Activated T-cell treated with anti-CD3 and anti-CD28 coated beads, Interleukin-2, amount 50 U/mL, for 48 hours (primary cell): ENCODE measurements around the gene UBTD2.
"Not testable (repeated sequence)": the region's sequence is repeated elsewhere in the genome, so short reads cannot be mapped to it uniquely, and the experiment has no call there.

Experiments used
- DNase-seq, 2 experiments: peaks; one replicate each; pipeline ENCODE4 v3.0.0-alpha.2; 2020

The UBTD2 gene

DNA sequence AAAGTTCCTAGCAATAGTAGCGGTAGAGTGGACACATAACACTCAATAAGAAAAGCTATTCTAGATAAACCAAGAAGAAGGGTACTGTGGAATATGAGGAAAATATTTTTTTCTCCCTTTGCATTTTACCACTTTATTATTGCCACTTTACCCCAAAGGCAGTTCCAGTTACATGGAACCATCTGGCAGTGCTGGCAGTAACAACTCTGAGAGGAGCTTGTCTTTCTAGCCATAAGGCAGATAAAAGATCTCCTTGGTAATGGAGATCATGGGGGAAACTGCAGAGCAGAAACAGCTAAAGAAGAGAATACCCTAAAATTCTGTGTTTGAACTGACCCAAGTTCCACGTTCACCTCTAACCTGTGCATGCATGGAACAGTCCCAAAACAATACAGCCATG is 38.5 kb downstream of the UBTD2 start:
- DNase-seq: no peak

DNA sequence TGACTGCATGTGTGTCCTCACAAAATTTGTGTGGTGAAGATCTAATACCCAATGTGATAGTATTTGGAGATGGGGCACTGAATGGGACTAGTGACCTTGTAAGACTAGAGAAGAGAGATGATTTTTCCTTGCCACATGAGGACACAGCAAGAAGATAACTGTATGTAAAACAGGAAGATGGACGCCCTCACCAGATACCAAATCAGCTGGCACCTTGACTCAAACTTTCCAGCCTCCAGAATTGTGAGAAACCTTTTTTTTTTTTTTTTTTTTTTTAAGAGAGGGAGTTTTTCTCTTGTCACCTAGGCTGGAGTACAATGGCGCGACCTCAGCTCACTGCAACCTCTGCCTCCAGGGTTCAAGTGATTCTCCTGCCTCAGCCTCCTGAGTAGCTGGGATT is 40.3 kb downstream of the UBTD2 start:
- no peak for DNase-seq

DNA sequence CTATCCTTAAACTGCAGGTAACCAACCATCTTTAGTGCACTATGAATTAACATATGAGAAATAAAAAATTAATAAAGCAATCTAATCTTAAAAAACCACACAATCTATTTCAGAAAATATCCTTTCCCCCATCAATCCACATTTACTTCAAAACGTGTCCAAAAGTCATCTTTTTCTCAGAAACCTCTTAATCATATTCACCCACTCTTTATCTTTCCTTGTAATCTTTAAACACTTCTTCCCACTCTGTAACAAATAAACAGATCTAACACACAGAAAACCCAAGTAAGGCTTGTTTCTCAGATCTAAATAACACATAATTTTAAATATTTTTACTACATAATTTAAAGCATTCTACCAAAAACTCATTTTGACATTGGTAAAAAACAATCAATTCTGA is 45.2 kb downstream of the UBTD2 start:
- DNase-seq: no peak

DNA sequence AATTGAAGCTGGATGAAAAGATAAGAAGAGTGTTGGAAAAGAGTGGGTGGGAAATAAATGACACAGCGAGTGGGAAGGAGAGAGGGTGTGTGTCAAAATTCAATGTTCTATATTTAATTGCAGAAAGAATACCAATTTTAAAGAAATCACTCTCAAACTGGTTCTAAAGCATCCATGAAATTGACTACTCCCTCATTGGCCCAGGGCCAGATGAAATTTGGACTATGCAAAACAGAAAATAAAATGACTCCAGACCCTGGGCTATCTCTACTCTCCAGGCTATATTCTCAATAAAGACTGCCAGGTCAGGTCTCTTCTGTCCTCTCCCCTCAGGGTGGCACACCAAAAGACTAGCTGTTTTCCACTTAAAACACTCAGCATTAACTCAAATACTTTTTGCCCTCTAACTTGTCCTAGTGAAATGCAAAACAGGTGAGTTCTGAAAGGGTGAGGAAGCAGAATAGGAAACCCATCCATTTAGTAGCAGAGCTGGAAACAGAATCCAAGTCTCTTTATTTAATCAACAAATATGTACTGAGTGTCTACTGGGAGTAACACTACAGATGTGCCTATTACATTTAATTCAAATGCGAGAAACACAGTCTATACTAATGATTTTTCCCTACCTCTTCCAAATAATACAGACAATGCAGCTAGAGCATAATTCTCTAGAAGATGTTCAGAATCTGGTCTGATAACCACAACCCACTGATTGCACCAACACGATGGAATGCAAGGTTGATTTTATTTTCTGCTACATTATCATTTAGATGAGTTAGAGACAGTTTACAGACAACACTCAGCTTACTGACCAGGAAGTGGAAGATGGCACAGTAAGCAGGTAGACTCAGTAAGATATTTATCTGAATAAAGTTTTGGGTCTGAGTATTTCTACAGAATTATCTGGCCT is 47.5 kb downstream of the UBTD2 start:
- DNase-seq: no peak

DNA sequence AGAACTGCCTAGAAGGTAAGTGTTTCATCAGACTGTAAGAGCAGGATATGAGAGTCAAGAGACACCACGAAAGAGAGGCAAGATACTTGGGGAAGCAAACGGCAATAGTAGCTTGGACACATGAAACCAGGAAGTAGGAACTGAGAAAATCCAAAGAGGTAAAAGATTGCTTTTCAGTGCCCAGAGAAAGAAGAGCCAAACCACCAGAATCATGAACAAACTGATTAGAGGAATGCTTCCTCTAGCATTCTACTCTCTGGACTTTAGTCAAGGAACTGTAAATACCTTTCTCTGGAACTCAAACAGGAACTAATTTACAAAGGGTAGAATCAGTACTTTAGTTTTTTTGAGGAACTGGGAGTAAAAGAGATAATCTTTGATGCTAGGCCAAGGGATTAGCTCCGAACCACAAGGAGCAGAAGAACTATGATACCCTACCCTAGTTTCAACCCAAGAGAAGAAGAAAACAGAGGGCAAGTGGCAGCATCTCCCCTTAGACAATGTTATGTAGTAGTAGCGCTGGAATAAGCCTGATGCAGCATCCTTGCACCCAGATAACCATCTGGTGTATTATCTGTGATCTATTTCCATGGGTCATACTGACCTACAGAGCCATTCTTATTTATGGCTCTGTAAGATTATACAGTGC is 48.3 kb downstream of the UBTD2 start:
- no peak for DNase-seq

DNA sequence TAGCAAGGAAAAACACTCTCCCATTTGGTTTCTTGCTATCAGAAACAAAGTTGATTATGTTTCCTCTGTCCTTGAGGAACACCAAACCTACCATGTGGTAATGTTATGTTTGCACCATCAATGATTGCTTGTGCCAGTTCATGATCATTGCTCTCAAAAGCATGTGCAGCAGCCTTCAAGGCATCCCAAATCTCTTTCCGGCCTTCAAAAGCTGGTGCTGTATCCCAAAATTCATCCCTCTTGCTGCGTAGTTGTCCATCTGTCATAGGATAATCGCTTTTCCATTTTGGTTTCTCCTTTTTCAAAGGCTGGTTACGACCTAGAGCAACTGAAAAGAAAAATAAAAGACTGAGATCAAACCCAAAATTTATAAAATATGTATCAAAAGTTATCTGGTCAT is 49.5 kb downstream of the UBTD2 start:
- DNase-seq: no peak

DNA sequence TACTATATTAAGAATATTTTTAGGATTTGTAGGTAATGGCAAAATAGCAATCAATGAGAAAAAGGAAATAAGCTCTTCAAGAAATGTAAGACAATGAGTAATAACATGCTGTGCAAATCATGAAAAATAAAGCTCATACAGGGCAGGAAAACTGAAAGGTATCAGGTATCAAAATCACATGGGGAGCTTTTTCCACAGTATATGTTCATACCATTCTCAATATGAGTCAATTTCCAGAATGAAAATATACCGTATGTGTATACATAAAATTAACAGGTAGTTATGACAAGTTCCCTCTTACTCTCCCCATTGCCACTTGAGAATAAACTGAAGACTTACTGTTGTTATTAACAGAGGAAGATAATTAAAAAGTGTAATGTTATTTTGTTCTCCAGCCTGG is 53.7 kb downstream of the UBTD2 start:
- no peak for DNase-seq

DNA sequence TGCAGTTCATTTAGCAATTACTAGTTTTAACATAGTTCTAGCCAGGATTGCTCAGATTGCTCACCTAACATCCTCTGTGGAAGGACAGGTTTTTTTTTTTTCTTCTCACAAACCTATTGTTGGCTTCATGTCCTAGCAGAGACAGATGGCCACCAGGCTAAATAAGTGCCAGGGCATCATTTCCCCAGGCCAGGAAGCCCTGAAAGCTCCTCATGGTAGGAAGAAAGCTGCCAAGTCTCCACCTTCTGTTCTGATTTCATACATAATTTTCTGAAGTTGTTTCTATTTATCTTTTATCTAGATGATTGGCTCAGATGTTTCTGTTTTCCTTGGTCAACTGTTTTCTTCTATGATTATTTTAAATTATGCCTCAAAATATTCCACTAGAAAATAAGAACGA is 58.6 kb downstream of the UBTD2 start:
- no peak for DNase-seq

DNA sequence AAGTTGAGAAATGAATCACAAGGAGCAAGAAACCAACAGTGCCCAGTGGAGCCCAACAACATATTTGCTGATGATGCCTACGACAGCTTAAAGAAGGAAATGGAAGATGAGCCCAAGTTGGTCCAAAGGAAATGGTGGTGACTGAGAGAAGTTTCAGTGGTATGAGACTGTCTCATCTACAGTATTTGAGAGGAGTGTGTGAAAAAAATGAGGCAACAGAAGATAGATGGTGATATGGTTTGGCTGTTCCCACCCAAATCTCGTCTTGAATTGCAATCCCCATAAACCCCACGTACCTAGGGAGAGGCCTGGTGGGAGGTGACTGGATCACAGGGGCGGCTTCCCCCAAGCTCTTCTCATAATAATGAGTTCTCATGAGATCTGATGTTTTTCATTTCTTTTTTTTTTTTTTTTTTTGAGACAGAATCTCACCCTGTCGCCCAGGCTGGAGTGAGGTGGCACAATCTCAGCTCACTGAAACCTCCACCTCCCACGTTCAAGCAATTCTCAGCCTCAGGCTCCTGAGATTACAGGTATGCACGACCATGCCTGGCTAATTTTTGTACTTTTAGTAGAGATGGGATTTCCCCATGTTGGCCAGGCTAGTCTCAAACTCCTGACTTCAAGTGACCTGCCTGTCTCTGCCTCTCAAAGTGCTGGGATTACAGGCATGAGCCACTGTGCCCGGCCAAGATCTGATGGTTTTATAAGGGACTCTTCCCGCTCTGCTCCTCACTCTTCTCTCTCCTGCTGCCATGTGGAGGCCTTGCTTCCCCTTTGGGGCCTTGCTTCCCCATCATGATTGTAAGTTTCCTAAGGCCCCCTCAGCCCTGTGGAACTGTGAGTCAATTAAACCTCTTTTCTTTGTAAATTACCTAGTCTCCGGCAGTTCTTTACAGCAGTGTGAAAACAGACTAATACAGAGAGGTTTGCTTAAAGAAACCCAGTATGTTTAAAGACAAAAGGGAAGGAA is 59.4 kb downstream of the UBTD2 start:
- DNase-seq: peak; percentile 80 to 82

DNA sequence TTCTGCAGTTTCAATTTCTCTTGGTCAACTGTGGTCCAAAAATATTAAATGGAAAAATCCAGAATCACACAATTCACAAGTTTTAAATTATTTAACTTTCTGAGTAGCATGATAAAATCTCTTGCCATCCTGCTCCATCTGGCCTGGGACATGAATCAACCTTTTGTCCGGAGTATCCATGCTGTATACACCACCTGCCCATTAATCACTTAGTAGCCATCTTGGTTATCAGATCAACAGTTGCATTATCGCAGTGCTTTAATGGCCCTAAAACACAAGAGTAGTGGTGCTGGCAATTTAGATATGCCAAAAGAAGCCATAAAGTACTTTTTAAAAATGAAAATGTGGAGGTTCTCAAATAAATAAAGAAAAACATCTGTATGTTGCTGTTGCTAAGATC is 64.3 kb downstream of the UBTD2 start:
- no peak for DNase-seq

DNA sequence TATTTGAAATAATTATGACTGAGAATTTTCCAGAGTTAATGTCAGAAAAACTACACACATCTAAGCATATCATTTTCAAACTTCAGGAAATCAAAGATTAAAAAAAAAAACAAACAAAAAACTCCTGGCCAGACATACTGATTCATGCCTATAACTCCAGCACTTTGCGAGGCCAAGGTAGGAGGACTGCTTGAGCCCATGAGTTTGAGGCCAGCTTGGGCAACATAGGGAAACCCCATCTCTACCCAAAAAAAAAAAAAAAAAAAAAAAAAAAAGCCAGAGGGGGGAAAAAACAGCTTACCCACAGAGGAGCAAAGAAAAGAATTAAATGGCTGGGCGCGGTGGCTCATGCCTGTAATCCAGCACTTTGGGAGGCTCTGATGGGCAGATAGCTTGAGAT is 67.2 kb downstream of the UBTD2 start:
- no peak for DNase-seq

DNA sequence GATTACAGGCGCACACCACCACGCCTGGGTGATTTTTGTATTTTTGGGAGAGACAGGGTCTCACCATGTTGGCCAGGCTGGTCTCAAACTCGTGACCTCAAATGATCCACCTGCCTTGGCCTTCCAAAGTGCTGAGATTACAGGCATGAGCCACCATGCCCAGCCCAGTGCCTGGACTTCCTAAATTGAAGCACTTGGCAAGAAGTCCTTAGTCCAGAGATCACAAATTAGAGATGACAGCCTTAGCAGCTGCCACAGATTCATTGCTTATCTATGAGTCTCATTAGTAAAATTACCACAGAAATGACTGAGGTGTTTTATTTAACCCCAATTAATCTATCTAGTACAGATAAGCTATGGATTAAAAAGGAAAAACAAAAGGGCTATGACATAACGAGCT is 70.4 kb downstream of the UBTD2 start:
- no peak for DNase-seq

DNA sequence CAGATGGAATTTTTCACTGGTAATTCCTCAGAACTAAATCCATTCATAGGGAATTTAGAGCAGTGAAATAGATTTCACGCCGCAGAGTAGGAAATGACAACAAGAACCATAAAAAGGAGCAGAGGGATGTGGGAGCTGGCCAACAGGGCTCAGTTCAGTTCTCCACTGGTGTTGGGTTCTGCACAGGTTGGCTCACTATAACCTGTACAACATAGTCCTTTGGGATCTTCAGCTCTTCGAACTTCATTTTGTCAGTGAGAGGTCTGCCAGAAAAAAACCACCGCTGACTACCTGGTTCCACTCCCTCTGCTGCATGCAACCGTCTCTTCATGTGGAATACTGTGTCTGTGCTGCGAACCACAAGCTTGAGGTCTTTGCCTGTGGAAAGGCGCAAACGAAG is 71.9 kb downstream of the UBTD2 start:
- no peak for DNase-seq

DNA sequence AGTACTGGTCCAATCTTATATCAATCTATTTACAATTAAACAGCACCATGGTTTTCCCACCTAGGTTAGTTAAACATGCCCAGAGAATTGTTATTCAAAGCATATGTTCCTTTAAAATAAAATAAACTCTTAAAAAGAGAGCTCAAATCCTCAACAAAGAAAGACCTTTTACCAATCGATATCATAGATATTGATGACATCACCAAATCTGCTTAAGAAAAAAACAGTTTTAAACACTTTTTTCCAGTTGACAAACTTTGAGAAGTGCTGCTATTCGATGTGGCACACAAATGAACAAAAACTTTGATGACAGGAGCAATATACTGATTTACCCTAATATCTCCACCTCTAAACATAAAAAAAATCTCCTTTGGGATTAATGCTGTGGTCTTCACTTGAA is 73.8 kb downstream of the UBTD2 start:
- DNase-seq: no peak

DNA sequence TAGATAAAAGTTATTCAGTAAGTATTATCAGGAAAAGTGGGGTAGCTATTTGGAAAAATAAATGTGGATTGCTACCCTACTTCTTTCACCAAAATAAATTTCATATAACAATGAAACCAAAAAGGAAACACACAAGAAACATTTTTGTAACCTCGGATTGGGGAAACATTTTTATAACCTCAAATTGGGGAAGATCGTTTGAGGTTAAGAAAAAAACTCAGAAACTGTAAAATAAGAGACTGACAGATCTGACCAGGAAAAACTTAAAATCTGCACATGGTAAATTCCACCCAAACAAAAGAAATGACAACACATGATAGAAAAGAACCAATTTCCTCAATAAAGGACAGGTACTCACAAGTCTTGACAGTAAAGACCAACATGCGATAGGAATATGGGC is 76.1 kb downstream of the UBTD2 start:
- DNase-seq: no peak

DNA sequence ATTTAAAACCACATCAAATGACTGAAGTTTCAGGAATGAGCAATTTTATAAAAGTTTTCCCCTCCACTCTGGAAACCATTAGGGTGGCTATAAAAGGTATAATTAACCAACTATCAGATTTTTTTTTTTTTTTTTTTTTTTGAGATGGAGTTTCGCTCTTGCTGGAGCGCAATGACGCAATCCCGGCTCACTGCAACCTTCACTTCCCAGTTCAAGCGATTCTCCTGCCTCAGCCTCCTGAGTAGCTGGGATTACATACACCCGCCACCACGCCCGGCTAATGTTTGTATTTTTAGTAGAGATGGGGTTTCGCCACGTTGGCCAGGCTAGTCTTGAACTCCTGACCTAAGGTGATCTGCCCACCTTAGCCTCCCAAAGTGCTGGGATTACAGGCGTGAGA is 77.6 kb downstream of the UBTD2 start:
- not testable (repeated sequence) for DNase-seq

DNA sequence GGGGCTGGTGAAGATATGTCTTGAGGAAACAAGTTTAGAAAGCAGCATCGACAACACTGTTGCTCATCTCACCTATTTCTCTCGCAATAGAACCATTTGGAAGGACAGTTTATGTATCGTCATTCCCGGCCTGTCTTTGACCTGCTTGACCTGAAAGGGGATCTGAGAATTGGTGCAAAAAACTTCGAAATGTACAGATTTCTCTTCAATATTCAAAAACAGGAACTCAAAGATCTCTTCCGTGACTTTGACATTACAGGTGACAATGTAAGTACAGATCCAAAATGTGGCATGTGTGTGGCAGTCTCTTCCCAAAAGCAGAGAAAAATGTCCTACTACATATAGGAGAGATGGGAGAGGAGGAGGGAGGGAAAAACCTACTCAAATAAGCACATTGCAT is 83.1 kb downstream of the UBTD2 start:
- no peak for DNase-seq

DNA sequence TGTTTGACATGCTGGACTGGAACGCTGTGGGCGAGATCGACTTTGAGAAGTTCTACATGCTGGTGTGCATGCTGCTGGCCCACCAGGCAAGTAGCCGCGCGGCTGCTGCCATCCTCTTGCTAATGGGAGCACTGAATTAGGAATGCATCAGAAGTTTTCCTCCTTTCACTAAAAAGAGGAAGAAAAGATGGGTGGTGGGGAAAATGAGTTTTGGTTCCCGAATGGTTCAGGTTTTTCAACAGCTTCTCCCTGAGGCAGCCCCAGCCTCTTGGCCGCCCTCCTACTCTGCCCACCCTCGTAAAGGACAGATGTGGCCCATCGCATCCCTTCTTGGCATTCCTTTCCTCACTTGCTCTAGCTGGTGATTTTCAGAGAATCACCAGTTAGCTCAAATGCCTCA is 84.1 kb downstream of the UBTD2 start:
- DNase-seq: no peak

DNA sequence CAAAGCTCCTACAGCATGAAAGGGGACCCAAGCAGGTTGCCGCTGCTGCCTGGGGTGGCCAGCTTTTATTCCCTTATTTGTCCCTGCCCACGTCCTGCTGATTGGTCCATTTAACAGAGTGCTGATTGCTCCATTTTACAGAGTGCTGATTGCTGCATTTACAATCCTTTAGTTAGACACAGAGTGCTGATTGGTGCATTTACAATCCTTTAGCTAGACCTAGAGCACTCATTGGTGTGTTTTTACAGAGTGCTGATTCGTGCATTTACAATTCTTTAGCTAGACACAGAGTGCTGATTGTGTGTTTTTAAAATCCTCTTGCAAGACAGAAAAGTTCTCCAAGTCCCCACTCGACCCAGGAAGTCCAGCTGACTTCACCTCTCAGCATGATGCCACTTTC is 85.8 kb downstream of the UBTD2 start:
- not testable (repeated sequence) for DNase-seq

DNA sequence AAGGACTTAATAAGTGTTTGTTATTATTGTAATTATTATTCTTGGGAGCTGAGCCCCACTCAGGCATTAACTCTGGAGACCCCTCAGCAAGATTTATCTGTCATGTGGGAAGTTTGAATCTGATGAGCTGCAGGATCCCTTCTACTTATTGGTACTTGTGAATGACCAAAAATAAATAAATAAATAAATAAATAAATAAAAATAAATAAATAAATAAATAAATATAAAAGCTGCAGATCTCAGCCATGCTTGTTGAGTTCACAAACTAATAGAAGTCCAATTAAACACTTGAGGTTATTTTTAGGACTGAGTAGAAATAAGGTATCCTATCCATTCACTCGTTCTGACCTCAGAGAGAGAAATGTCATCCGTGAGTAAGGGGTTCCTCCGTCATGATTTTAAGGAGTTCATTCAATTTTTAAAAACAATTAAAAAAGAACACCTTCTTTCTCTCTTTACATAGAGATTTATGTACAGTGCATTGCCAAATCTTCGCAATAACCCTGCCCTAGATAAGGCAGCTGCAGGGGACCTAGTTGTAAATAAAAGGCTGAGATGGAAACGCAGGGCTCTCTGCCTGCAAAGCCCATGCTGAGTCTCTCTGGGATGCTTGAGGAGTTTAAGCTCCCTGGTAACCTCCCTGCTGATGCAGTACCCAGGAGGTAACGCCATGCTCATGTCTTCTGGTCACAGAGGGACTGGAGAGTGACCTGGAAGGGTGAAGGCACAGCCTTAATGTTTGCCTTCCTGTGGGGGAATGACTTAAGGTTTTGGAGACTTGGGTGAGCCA is 88.4 kb downstream of the UBTD2 start:
- no peak for DNase-seq

DNA sequence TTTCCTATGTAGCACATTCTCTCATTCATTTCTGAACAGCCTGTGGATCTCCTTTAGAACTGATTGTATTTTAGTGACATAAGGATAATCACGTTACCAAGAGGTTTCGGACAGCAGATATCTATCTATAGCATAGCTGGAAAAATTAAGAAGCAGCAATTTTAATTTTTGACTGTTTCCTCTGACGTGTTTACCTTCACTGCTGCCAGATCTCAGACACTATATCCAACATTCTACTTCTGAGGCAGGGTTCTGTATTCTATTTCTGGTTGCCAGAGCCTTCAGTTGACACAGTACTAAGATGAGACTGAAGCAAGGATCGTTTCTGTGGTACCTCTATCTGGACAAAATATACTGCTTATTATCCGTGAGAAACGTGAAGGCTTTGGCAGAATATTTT is 89.7 kb downstream of the UBTD2 start, which contains the start of gene EFCAB9:
EFCAB9 (plus strand) TSS at position 301 of the 400 bp plus-strand sequence; CDS start at position 302, 1 bp downstream.
- no peak for DNase-seq

DNA sequence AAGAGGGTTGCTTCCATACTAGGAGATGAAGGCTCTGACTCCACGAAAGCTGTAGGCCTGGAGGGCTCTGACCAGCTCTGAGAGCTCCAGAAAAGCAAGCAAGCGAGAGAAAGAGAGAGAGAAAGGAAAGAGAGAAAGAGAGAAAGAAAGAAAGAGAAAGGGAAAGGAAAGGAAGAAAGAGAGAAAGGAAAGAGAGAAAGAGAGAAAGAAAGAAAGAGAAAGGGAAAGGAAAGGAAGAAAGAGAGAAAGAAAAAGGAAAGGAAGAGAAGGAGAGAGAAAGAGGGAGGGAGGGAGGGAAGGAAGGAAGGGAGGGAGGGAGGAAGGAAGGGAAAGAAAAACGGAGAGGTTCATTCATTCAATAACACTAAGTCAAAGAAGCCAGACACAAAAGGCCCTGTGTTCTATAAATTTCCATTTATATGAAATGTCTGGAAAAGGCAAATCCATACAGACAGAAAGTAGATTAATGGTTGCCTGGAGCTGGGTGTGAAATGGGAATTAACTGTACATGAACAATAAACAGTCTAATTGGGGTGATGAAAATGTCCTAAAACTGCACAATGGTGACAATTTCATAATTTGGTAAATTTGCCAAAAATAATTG is 93.8 kb downstream of the UBTD2 start:
- DNase-seq: no peak
